IMR-90 (cell line): ENCODE data around the gene L3MBTL4.
"Not testable (repeated sequence)": the region's sequence is repeated elsewhere in the genome, so short reads cannot be mapped to it uniquely, and the experiment has no call there.

Experiments
- CTCF ChIP-seq: conservative IDR thresholded peaks from 2 replicates; pipeline ENCODE4 v1.5.1; 2012; ENCODE audit warnings: mild to moderate bottlenecking, low read depth, low read length, improper control_type of control experiment
- RCOR1 ChIP-seq: IDR thresholded peaks from 2 replicates; pipeline ENCODE4 v1.6.1; 2012; ENCODE audit warnings: mild to moderate bottlenecking, low read length, improper control_type of control experiment; ENCODE audit not compliant: insufficient replicate concordance
- SMC3 ChIP-seq: fragments of 150-350 bp; IDR thresholded peaks from 2 replicates; pipeline ENCODE4 v1.6.1; 2016; ENCODE audit warnings: low read depth, mild to moderate bottlenecking, antibody characterized with exemption, low read length, moderate library complexity

GRCh38 chr18:6072423-6072822, 342.3 kb downstream of the L3MBTL4 start:
- not testable (repeated sequence) for TF ChIP-seq SMC3, RCOR1, CTCF
